HCT116 (cell line): ENCODE results near the gene ACSL6. TPM values are rescaled to one million over a fixed set of nuclear protein-coding genes. Genes with fewer than 3 reads are reported as not detected.
A peak's percentile ranks its signal among the peaks of the same experiment; 100 is the strongest.

Experiments used
- ATAC-seq: fragments of 200-7000 bp; cut with Tn5 transposase; 2 replicates; pipeline ENCODE4 v1.9.1; 2020; ENCODE audit warnings: mild to moderate bottlenecking, moderate library complexity
- Bru-seq: library from RNA; stranded (reverse); fragments of 400-500 nt; gene quantifications from one replicate; lab custom pipeline; 2021; lab: Mats Ljungman, UMichigan
- BruChase-seq, 2 experiments: library from RNA; stranded (reverse); fragments of 400-500 nt; gene quantifications; one replicate each; lab custom pipeline; 2021; lab: Mats Ljungman, UMichigan
- BruUV-seq: library from RNA; stranded (reverse); fragments of 400-500 nt; replicated peaks from 2 replicates; lab custom pipeline; 2021; lab: Mats Ljungman, UMichigan
- CTCF ChIA-PET: fragments of 300-600 bp; sonication (Branson Sonifier 250); formaldehyde crosslinking; loops from one replicate; lab custom pipeline; 2021; ENCODE audit warnings: antibody characterized with exemption; lab: Charles Lee
- POLR2A ChIA-PET: fragments of 300-600, 350-600 bp; sonication (Branson Sonifier 250); formaldehyde crosslinking; loops from one replicate; lab custom pipeline; 2021; ENCODE audit warnings: antibody characterized with exemption; lab: Charles Lee
- RAD21 ChIA-PET, 2 experiments: fragments of 300-600 bp; sonication (Branson Sonifier 250); formaldehyde crosslinking; loops; one replicate each; lab custom pipeline; 2023; ENCODE audit warnings: low total read pairs in 2 of 2; ENCODE audit not compliant: uncharacterized antibody in 2 of 2, unreplicated experiment in 2 of 2, low non-redundant PET in 1 of 2; lab: Charles Lee
- DNase-seq: peaks from one replicate; pipeline ENCODE4 v3.0.0-alpha.2; 2010; ENCODE audit warnings: low read depth, low spot score
- H2AFZ ChIP-seq: fragments of 200-600 bp; shearing (Covaris generic), sonication (generic); 2 replicates; pipeline ENCODE4 v1.6.1; 2017; ENCODE audit warnings: low read depth, mixed run types, mixed read lengths, antibody characterized with exemption, low read length; ENCODE audit not compliant: poor library complexity, severe bottlenecking
- H3K27ac ChIP-seq: 2 replicates; pipeline ENCODE4 v1.5.1; 2012; ENCODE audit warnings: low read depth, low read length
- H3K27me3 ChIP-seq: fragments of 200-600 bp; sonication (generic); 2 replicates; pipeline ENCODE4 v1.6.1; 2016; ENCODE audit warnings: mixed run types, low read length, mixed read lengths; ENCODE audit not compliant: insufficient read depth
- H3K36me3 ChIP-seq, 2 experiments: fragments of 200-500 bp in 1 of 2; fragments of 200-600 bp in 1 of 2; sonication (Bioruptor generic) in 1 of 2; sonication (generic) in 1 of 2; 2 replicates each; pipeline versions ENCODE4 v1.5.1 to v1.6.1; 2014 to 2016; ENCODE audit warnings: low read length in 2 of 2, inconsistent platforms in 1 of 2, mixed read lengths in 1 of 2, mixed run types in 1 of 2; ENCODE audit not compliant: insufficient read depth in 2 of 2, control insufficient read depth in 1 of 2
- H3K4me1 ChIP-seq, 2 experiments: fragments of 200-600 bp in 1 of 2; sonication (generic) in 1 of 2; 2 replicates each; pipeline versions ENCODE4 v1.5.1 to v1.6.1; 2012 to 2017; ENCODE audit warnings: low read length in 2 of 2, inconsistent platforms in 1 of 2, mild to moderate bottlenecking in 1 of 2, mixed read lengths in 1 of 2, mixed run types in 1 of 2, moderate library complexity in 1 of 2; ENCODE audit not compliant: insufficient read depth in 2 of 2, control insufficient read depth in 1 of 2
- H3K4me2 ChIP-seq: fragments of 200-600 bp; sonication (generic); 2 replicates; pipeline ENCODE4 v1.6.1; 2017; ENCODE audit warnings: mixed run types, low read length, mixed read lengths
- H3K4me3 ChIP-seq, 2 experiments: fragments of 200-600 bp in 1 of 2; sonication (generic) in 1 of 2; replicated peaks in 1 of 2; 2 replicates each; pipeline ENCODE4 v1.5.1; 2011 to 2016; ENCODE audit warnings: low read length in 2 of 2, control low read depth in 1 of 2, low read depth in 1 of 2, mild to moderate bottlenecking in 1 of 2, mixed read lengths in 1 of 2, mixed run types in 1 of 2
- H3K79me2 ChIP-seq: fragments of 200-600 bp; sonication (generic); 2 replicates; pipeline ENCODE4 v1.6.1; 2017; ENCODE audit warnings: mild to moderate bottlenecking, mixed run types, low read length, moderate library complexity, mixed read lengths; ENCODE audit not compliant: insufficient read depth
- H3K9ac ChIP-seq: fragments of 200-600 bp; sonication (generic); 2 replicates; pipeline ENCODE4 v1.6.1; 2016; ENCODE audit warnings: low read length, mixed read lengths
- H3K9me2 ChIP-seq: fragments of 200-600 bp; sonication (generic), shearing (Covaris generic); 2 replicates; pipeline ENCODE4 v1.6.1; 2017; ENCODE audit warnings: mixed run types, mild to moderate bottlenecking, moderate library complexity; ENCODE audit not compliant: insufficient read depth
- H3K9me3 ChIP-seq, 2 experiments: fragments of 200-500 bp in 1 of 2; fragments of 200-600 bp in 1 of 2; sonication (Bioruptor generic) in 1 of 2; sonication (generic) in 1 of 2; 2 replicates each; pipeline ENCODE4 v1.6.1; 2014 to 2017; ENCODE audit warnings: low read length in 2 of 2, mixed read lengths in 2 of 2, inconsistent platforms in 1 of 2, low read depth in 1 of 2, mild to moderate bottlenecking in 1 of 2, mixed run types in 1 of 2, moderate library complexity in 1 of 2; ENCODE audit not compliant: control insufficient read depth in 1 of 2, insufficient read depth in 1 of 2
- H4K20me1 ChIP-seq: fragments of 200-600 bp; sonication (generic), shearing (Covaris generic); 2 replicates; pipeline ENCODE4 v1.6.1; 2017; ENCODE audit warnings: mixed run types, mild to moderate bottlenecking, moderate library complexity; ENCODE audit not compliant: insufficient read depth
- ATF3 ChIP-seq: IDR thresholded peaks from 2 replicates; pipeline ENCODE4 v1.6.1; 2012
- CTCF ChIP-seq, 3 experiments: fragments of 200-600 bp in 1 of 3; sonication (generic) in 1 of 3; IDR thresholded peaks in 2 of 3; conservative IDR thresholded peaks in 1 of 3; 2 replicates each; pipeline ENCODE4 v1.5.1; 2012 to 2017; ENCODE audit warnings: low read depth in 2 of 3, low read length in 2 of 3, antibody characterized with exemption in 1 of 3, borderline replicate concordance in 1 of 3, control low read depth in 1 of 3, mild to moderate bottlenecking in 1 of 3, mixed read lengths in 1 of 3, mixed run types in 1 of 3, moderate library complexity in 1 of 3; ENCODE audit not compliant: insufficient read depth in 1 of 3
- EGR1 ChIP-seq: IDR thresholded peaks from 2 replicates; pipeline ENCODE4 v1.6.1; 2012; ENCODE audit warnings: low read depth
- ELF1 ChIP-seq: IDR thresholded peaks from 2 replicates; pipeline ENCODE4 v1.6.1; 2012; ENCODE audit warnings: low read depth, borderline replicate concordance
- EZH2phosphoT487 ChIP-seq: fragments of 200-600 bp; IDR thresholded peaks from 2 replicates; pipeline ENCODE4 v1.6.1; 2018; ENCODE audit warnings: antibody characterized with exemption, borderline replicate concordance
- FOSL1 ChIP-seq: IDR thresholded peaks from 2 replicates; pipeline ENCODE4 v1.6.1; 2012; ENCODE audit warnings: low read depth
- MAX ChIP-seq: IDR thresholded peaks from 2 replicates; pipeline ENCODE4 v1.6.1; 2012
- POLR2A ChIP-seq: IDR thresholded peaks from 2 replicates; pipeline ENCODE4 v1.7.0; 2011; ENCODE audit warnings: borderline replicate concordance; ENCODE audit not compliant: insufficient read depth, insufficient read length; ENCODE audit errors: extremely low read depth
- POLR2AphosphoS5 ChIP-seq: IDR thresholded peaks from 2 replicates; pipeline ENCODE4 v1.6.1; 2011; ENCODE audit warnings: mild to moderate bottlenecking, low read depth, low read length, moderate library complexity
- RAD21 ChIP-seq: IDR thresholded peaks from 2 replicates; pipeline ENCODE4 v1.6.1; 2012; ENCODE audit warnings: low read depth, mild to moderate bottlenecking
- SIN3A ChIP-seq: IDR thresholded peaks from 2 replicates; pipeline ENCODE4 v1.6.1; 2012; ENCODE audit warnings: low read depth
- SP1 ChIP-seq: IDR thresholded peaks from 2 replicates; pipeline ENCODE4 v1.6.1; 2012; ENCODE audit warnings: low read depth
- TCF7L2 ChIP-seq: IDR thresholded peaks from 2 replicates; pipeline ENCODE4 v1.7.0; 2011; ENCODE audit warnings: borderline replicate concordance, inconsistent platforms; ENCODE audit not compliant: insufficient read depth, insufficient read length; ENCODE audit errors: extremely low read depth
- ZBTB33 ChIP-seq: IDR thresholded peaks from 2 replicates; pipeline ENCODE4 v1.6.1; 2011; ENCODE audit warnings: mild to moderate bottlenecking, low read length, moderate library complexity; ENCODE audit not compliant: insufficient replicate concordance; ENCODE audit errors: extremely low read depth
- ZFX ChIP-seq: fragments of 450-650 bp; IDR thresholded peaks from 2 replicates; pipeline ENCODE4 v1.6.1; 2017
- ZNF274 ChIP-seq: fragments of 200-500 bp; sonication (Bioruptor generic); IDR thresholded peaks from 2 replicates; pipeline ENCODE4 v1.6.1; 2014; ENCODE audit warnings: mild to moderate bottlenecking, low read depth, low read length, inconsistent platforms
- intact Hi-C: fragments of 100-400 bp; cut with micrococcal nuclease; formaldehyde crosslinking; loops from 2 replicates; pipeline ENCODE4 v1.10.0; 2022
- long read RNA-seq: library from polyadenylated mRNA; unstranded; transcript quantifications from one replicate; pipeline ENCODE4 v2.0.0, GENCODE V29; 2021; ENCODE audit not compliant: unreplicated experiment
- polyA plus RNA-seq: library from polyadenylated mRNA; unstranded; fragments of >200 nt; gene quantifications from 2 replicates; pipeline ENCODE4 v1.2.1, GENCODE V29; 2012; ENCODE audit warnings: missing spikeins
- total RNA-seq: library from RNA; stranded (reverse); gene quantifications from one replicate; pipeline ENCODE4 v1.2.1, GENCODE V29; 2021; ENCODE audit not compliant: unreplicated experiment

ACSL6 gene
- total RNA-seq (2.3 TPM), Bru-seq, nascent RNA (percentile 19 among the genes with signal in this experiment), BruChase-seq, experiment 1, labeled RNA remaining after a 6-hour chase (percentile 26 among the genes with signal in this experiment), BruChase-seq, experiment 2, labeled RNA remaining after a 2-hour chase (percentile 23 among the genes with signal in this experiment)
- 0.36 and 1.1 TPM in 2 replicates for polyA plus RNA-seq
- long read RNA-seq, partial matches to known transcripts: 0 of 2 reads
- long read RNA-seq, other reads (novel, unspliced or antisense): 2 of 2 reads

GRCh38 chr5:132011622-132012343, at the start of gene ACSL6:
Gene ACSL6 (minus strand): TSS chr5:132011658. CDS start chr5:132011553, 105 bp downstream.
- ChIA-PET POLR2A (no interaction called here), RAD21 (no interaction called here), CTCF (no interaction called here)
- Histone ChIP-seq H3K9me2 (no peaks in the 10 kb centered on the region), H3K79me2 (no peaks in the 10 kb centered on the region), H3K4me1 (peaks cover 0 to 5% of the 10 kb centered on the region in 2 experiments; a peak in 1 of 4 replicates), H3K36me3 (no peaks in the 10 kb centered on the region), H3K9me3 (no peaks in the 10 kb centered on the region), H3K27me3 (0 out of 2 replicates have a peak, but pooled peaks cover 5% of the 10 kb centered on the region), H3K4me2 (peak within 1 kb of the TSS; percentile 74), H3K4me3 (peak within 1 kb of the TSS; percentile 37 to 53), H3K27ac (no peak within 1 kb of the TSS), H4K20me1 (no peaks in the 10 kb centered on the region), H2AFZ (no peak within 1 kb of the TSS), H3K9ac (peak within 1 kb of the TSS; percentile 27; the same call in 1 of the 2 replicates)
- ATAC-seq (peak; percentile 47), DNase-seq (no peak)
- BruUV-seq: no TSS peak
- TF ChIP-seq MAX: no peak
- no peak for TF ChIP-seq FOSL1
- TF ChIP-seq TCF7L2: no peak
- TF ChIP-seq RAD21: no peak
- no peak for TF ChIP-seq POLR2A
- no peak for TF ChIP-seq ZBTB33
- no peak for TF ChIP-seq SP1
- no peak for TF ChIP-seq ZNF274
- TF ChIP-seq EZH2phosphoT487: no peak
- no peak for TF ChIP-seq ZFX
- TF ChIP-seq EGR1: no peak
- TF ChIP-seq SIN3A: no peak
- no peak for TF ChIP-seq CTCF (IDR thresholded peaks at IDR 0.05 in 2 of 3, conservative IDR thresholded peaks at IDR 0.05 in 1 of 3; ENCODE audit: borderline replicate concordance in 1 of 3, insufficient read depth in 1 of 3, low read depth in 2 of 3, low read length in 2 of 3)
- no peak for TF ChIP-seq ELF1
- TF ChIP-seq POLR2AphosphoS5: no peak
- no peak for TF ChIP-seq ATF3
- intact Hi-C loops: no loop called here
